Prostate gland (tissue), 2 donors: ENCODE results near the gene PDHX.

ENCODE experiments used
- CTCF ChIP-seq, 4 experiments: fragments of 200-600 bp in 2 of 4; fragments of 450-650 bp in 2 of 4; sonication (generic) in 2 of 4; IDR thresholded peaks; 1 replicate in 3 of 4; 2 replicates in 1 of 4; pipeline ENCODE4 v1.5.1; 2016 to 2019; ENCODE audit warnings: antibody characterized with exemption in 4 of 4, mild to moderate bottlenecking in 2 of 4, moderate library complexity in 2 of 4
- POLR2A ChIP-seq: fragments of 450-650 bp; IDR thresholded peaks from one replicate; pipeline ENCODE4 v1.6.1; 2016; ENCODE audit warnings: antibody characterized with exemption, mild to moderate bottlenecking

- TF ChIP-seq CTCF (IDR thresholded peaks at IDR 0.05), result no peak
- no peak for TF ChIP-seq POLR2A
Measured at GRCh38 chr11:35042913-35043312, 126.5 kb downstream of the PDHX start.
